ENCODE measurements around the gene PLB1. TPM values are rescaled to one million over a fixed set of nuclear protein-coding genes. Genes with fewer than 3 reads are reported as not detected.
A peak's percentile ranks its signal among the peaks of the same experiment; 100 is the strongest.

PLB1 gene
- total and polyA plus RNA-seq, 9 of the 15 experiments (the other 6 are each of a cell fraction or from before 2014, with no cell fraction given) = 0.01 to 0.09 (median 0.07) TPM; not detected in 2

GRCh38 chr2:28457237-28457636, 38.6 kb upstream of the PLB1 start:
- Histone ChIP-seq H2AFZ (ENCODE audit: low read depth, low read length) (0 out of 2 replicates have a peak overlapping the region, but pooled peaks have one; percentile 47), H3K4me2 (ENCODE audit: insufficient read depth, low read length) (no peak overlapping the region), H3K4me3 (no peak overlapping the region), H3K9me1 (ENCODE audit: control insufficient read depth, insufficient read depth, low read length) (no peaks in the 10 kb centered on the region), H3K4me1 (replicated peaks in 1 of 2; ENCODE audit: control insufficient read depth in 2 of 2, insufficient read depth in 2 of 2, low read length in 2 of 2) (peaks cover 0 to 5% of the 10 kb centered on the region in 2 experiments; a peak in 2 of 5 replicates), H4K20me1 (replicated peaks; ENCODE audit: control insufficient read depth, insufficient read depth, low read length) (0 out of 2 replicates have a peak, but pooled peaks cover 7% of the 10 kb centered on the region), H3K9ac (ENCODE audit: insufficient read depth in 1 of 2, low read depth in 2 of 2, low read length in 2 of 2) (no peak overlapping the region), H3K79me2 (ENCODE audit: control insufficient read depth, insufficient read depth, low read length) (no peaks in the 10 kb centered on the region), H3K27ac (ENCODE audit: extremely low read depth, low read depth, low read length) (no peak overlapping the region), H3K36me3 (ENCODE audit: control insufficient read depth, insufficient read depth, low read length) (no peaks in the 10 kb centered on the region), H3K27me3 (ENCODE audit: control insufficient read depth in 2 of 2, insufficient read depth in 2 of 2, low read length in 2 of 2) (peaks cover 0 to 26% of the 10 kb centered on the region in 2 experiments; a peak in 2 of 5 replicates), H3K9me3 (replicated peaks; ENCODE audit: control insufficient read depth, insufficient read depth, low read depth, low read length) (no peaks in the 10 kb centered on the region)
- CTCF ChIA-PET (ENCODE audit: low intra/inter-chr PET ratio) = no interaction called here
- FAIRE-seq = no peak
- POLR2A ChIA-PET = no interaction called here
- TF ChIP-seq CTCFL (IDR thresholded peaks at IDR 0.05; ENCODE audit: borderline replicate concordance, insufficient read depth, low read depth, low read length, poor library complexity, severe bottlenecking) (peak; percentile 40), USF2 (CRISPR knock-in tag; IDR thresholded peaks at IDR 0.05) (no peak), CREM (IDR thresholded peaks at IDR 0.05; ENCODE audit: low read depth) (0 out of 2 replicates have a peak, but pooled peaks have one; percentile 27), HOMEZ (CRISPR knock-in tag; IDR thresholded peaks at IDR 0.05) (no peak), CTCF (IDR thresholded peaks at IDR 0.05 in 2 of 3, conservative IDR thresholded peaks at IDR 0.05 in 1 of 3; ENCODE audit: insufficient read depth in 2 of 3, low read depth in 1 of 3, low read length in 3 of 3) (peak; percentile 26 to 40 (median 30); a peak in 4 of 6 replicates), RAD21 (CRISPR knock-in tag; conservative IDR thresholded peaks at IDR 0.05 in 1 of 2, IDR thresholded peaks at IDR 0.05 in 1 of 2) (peak in 1 of 2 experiments; percentile 21; a peak in 1 of 4 replicates), SMC3 (conservative IDR thresholded peaks at IDR 0.05; ENCODE audit: insufficient read depth, low read depth, low read length) (0 out of 2 replicates have a peak, but pooled peaks have one; percentile 3)
- WGBS (ENCODE audit: insufficient coverage, low coverage, missing lambda C conversion rate) = 14% methylated on average over 10 of the region's 10 CpGs
- intact Hi-C loops (cut with micrococcal nuclease) = no loop called here
- peak; percentile 77 for ATAC-seq
- in situ Hi-C loops (cut with MboI) = no loop called here
- peak; percentile 27 to 43 (median 36) for DNase-seq (ENCODE audit: extremely low read depth in 1 of 4, low spot score in 3 of 4)
- no TSS peak for BruUV-seq (replicated peaks)

All from K562 (cell line).